Measurements from ENCODE around the gene TOM1L1.

DNA sequence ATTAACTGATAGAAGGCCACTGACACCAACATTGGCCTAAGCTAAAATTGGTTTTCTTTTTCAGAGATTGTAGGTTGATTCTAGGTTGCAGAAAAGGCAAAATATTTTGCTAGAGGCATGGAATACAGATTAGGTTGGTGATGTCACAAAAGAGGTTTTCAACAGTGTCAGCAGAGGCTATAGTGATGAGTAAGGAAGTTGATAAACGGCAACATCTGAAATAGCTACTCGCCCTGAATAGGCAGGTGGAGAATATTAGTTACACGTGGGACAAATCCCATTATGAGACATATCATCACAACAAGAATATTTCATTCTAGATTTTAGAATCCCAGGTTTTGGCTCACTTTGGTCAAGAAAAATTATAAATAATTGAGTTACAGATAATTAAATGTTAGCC is 1.5 kb upstream of the TOM1L1 start:
- TF ChIP-seq EP300 (IDR thresholded peaks at IDR 0.05) (no peak), POLR2A (IDR thresholded peaks at IDR 0.05) (no peak)
- TF ChIP-seq, protein P1, sequence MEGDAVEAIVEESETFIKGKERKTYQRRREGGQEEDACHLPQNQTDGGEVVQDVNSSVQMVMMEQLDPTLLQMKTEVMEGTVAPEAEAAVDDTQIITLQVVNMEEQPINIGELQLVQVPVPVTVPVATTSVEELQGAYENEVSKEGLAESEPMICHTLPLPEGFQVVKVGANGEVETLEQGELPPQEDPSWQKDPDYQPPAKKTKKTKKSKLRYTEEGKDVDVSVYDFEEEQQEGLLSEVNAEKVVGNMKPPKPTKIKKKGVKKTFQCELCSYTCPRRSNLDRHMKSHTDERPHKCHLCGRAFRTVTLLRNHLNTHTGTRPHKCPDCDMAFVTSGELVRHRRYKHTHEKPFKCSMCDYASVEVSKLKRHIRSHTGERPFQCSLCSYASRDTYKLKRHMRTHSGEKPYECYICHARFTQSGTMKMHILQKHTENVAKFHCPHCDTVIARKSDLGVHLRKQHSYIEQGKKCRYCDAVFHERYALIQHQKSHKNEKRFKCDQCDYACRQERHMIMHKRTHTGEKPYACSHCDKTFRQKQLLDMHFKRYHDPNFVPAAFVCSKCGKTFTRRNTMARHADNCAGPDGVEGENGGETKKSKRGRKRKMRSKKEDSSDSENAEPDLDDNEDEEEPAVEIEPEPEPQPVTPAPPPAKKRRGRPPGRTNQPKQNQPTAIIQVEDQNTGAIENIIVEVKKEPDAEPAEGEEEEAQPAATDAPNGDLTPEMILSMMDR (IDR thresholded peaks at IDR 0.05) = no peak
